Measurements from ENCODE around the gene MVK.
A peak's percentile ranks its signal among the peaks of the same experiment; 100 is the strongest.
"Not testable (repeated sequence)": the region's sequence is repeated elsewhere in the genome, so short reads cannot be mapped to it uniquely, and the experiment has no call there.

MVK gene

DNA sequence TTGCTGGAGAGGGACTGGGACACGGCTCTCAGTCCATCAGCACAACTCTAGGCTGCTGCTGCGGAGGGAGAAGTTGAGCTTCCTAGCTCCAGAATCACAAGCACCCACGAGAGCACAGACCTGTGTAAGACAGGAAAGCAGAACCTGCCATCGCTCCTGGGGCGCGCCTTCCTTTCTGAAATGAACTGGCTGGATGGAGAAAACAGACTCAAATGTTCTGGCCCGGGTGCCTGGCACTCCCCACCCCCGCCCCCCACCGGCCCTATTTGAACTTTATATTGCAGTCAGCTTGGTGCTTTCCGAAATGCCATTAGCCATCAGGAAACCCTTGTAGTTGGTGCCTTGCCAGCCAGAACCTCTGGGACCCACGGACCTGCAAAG is 23.8 kb downstream of the MVK start:
- no peaks in the 10 kb centered on the region for H3K27me3 ChIP-seq (ENCODE audit: control insufficient read depth in 1 of 2, insufficient read depth in 2 of 2, low read length in 2 of 2)
- H3K4me3 ChIP-seq (ENCODE audit: low read length in 2 of 2) = no peak overlapping the region
- no peaks in the 10 kb centered on the region for H3K9me3 ChIP-seq (ENCODE audit: control insufficient read depth in 2 of 2, low read length in 2 of 2)
- no peak overlapping the region for H3K9ac ChIP-seq (ENCODE audit: low read length in 2 of 2)
- peaks cover 5% of the 10 kb centered on the region for H3K4me1 ChIP-seq (ENCODE audit: control insufficient read depth, insufficient read depth, low read length)
- H3K36me3 ChIP-seq (ENCODE audit: control insufficient read depth in 2 of 2, insufficient read depth in 2 of 2, low read length in 2 of 2) = peaks cover 0 to 7% of the 10 kb centered on the region in 2 donors
- no peak overlapping the region for H3K27ac ChIP-seq (ENCODE audit: low read length)

DNA sequence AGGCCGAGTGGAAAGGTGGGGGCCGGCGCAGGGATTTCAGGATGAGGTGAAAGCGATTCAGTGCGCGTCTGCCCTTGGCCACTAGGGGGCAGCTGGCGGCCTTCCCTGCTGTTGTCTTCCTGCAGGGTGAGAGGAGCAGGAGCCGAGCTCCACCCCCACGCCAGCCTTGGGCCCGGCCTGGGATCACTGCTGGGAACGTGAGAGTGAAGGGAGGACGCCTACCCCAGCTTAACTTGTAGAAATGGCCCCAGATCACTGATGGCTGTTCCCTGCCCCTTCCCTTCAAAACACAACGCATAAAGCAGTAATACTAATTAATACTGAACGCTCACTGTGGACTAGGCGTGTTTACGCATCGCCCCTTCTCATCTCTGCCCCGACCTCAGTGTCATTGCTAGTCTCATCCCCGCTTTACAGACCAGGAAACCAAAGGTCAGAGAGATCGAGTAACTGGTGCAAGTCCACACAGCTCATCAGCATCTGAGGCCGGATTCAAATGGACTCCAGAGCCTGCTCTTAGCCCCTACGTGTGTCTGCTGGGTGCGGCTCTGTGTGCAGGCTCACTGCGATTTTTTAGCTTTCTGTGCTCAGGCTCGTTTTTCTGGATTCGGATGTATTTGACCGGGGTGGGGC is 24.3 kb downstream of the MVK start:
- Histone ChIP-seq H3K4me3 (ENCODE audit: low read length in 2 of 2) (no peak overlapping the region), H3K9ac (ENCODE audit: low read length in 2 of 2) (peak overlapping the region in 1 of 2 donors; percentile 29), H3K36me3 (ENCODE audit: control insufficient read depth in 2 of 2, insufficient read depth in 2 of 2, low read length in 2 of 2) (peaks cover 0 to 7% of the 10 kb centered on the region in 2 donors), H3K4me1 (ENCODE audit: control insufficient read depth, insufficient read depth, low read length) (peaks cover 5% of the 10 kb centered on the region), H3K9me3 (ENCODE audit: control insufficient read depth in 2 of 2, low read length in 2 of 2) (no peaks in the 10 kb centered on the region), H3K27ac (ENCODE audit: low read length) (no peak overlapping the region), H3K27me3 (ENCODE audit: control insufficient read depth in 1 of 2, insufficient read depth in 2 of 2, low read length in 2 of 2) (no peaks in the 10 kb centered on the region)

GRCh38 chr12:109598428-109598854 is 24.8 kb downstream of the MVK start:
- Histone ChIP-seq H3K27me3 (ENCODE audit: control insufficient read depth in 1 of 2, insufficient read depth in 2 of 2, low read length in 2 of 2) (no peaks in the 10 kb centered on the region), H3K4me3 (ENCODE audit: low read length in 2 of 2) (no peak overlapping the region), H3K36me3 (ENCODE audit: control insufficient read depth in 2 of 2, insufficient read depth in 2 of 2, low read length in 2 of 2) (peaks cover 0 to 7% of the 10 kb centered on the region in 2 donors), H3K9me3 (ENCODE audit: control insufficient read depth in 2 of 2, low read length in 2 of 2) (no peaks in the 10 kb centered on the region), H3K27ac (ENCODE audit: low read length) (no peak overlapping the region), H3K9ac (ENCODE audit: low read length in 2 of 2) (no peak overlapping the region), H3K4me1 (ENCODE audit: control insufficient read depth, insufficient read depth, low read length) (peaks cover 5% of the 10 kb centered on the region)

DNA sequence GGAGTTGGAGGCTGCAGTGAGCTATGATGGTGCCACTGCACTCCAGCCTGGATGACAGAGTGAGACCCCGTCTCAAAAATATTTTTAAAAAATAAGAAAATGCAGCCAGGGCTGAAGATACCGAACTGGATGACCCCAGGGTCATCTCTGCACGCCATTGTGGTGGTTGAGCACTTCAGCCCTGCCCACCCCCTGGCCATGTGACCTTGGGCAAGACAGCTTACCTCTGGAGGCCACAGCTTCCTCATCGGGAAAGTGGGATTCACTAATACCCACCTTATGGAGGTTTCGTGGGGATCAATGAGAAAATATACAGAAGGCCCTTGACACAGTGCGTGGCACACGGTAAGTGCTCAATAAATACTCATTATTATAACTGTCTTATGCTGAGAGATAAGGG is 25.5 kb downstream of the MVK start:
- H3K36me3 ChIP-seq (ENCODE audit: control insufficient read depth in 2 of 2, insufficient read depth in 2 of 2, low read length in 2 of 2) = peaks cover 0 to 7% of the 10 kb centered on the region in 2 donors
- no peaks in the 10 kb centered on the region for H3K27me3 ChIP-seq (ENCODE audit: control insufficient read depth in 1 of 2, insufficient read depth in 2 of 2, low read length in 2 of 2)
- no peak overlapping the region for H3K4me3 ChIP-seq (ENCODE audit: low read length in 2 of 2)
- H3K4me1 ChIP-seq (ENCODE audit: control insufficient read depth, insufficient read depth, low read length) = peaks cover 5% of the 10 kb centered on the region
- H3K9ac ChIP-seq (ENCODE audit: low read length in 2 of 2) = no peak overlapping the region
- H3K27ac ChIP-seq (ENCODE audit: low read length) = no peak overlapping the region
- no peaks in the 10 kb centered on the region for H3K9me3 ChIP-seq (ENCODE audit: control insufficient read depth in 2 of 2, low read length in 2 of 2)

DNA sequence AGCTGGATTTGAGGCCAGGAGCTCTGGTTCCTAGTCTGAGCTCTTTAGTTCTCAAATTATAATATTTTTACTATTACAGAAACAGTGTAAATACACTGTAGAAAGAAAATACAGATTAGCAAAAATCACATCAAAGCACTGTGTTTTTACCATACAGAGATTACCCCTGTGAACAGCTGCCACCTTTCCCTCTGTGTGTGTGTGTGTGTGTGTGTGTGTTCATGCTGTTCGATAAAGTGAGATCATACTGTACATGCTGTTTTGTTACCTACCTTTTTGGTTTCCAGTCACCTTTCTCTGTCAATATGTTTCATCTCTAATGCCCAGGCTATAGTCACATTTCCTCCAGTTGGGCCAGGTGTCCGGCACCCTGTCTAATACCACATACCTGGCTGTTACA is 26.9 kb downstream of the MVK start:
- H3K27ac ChIP-seq (ENCODE audit: low read length) = no peak overlapping the region
- no peak overlapping the region for H3K9ac ChIP-seq (ENCODE audit: low read length in 2 of 2)
- no peaks in the 10 kb centered on the region for H3K9me3 ChIP-seq (ENCODE audit: control insufficient read depth in 2 of 2, low read length in 2 of 2)
- no peaks in the 10 kb centered on the region for H3K27me3 ChIP-seq (ENCODE audit: control insufficient read depth in 1 of 2, insufficient read depth in 2 of 2, low read length in 2 of 2)
- H3K36me3 ChIP-seq (ENCODE audit: control insufficient read depth in 2 of 2, insufficient read depth in 2 of 2, low read length in 2 of 2) = no peaks in the 10 kb centered on the region
- H3K4me3 ChIP-seq (ENCODE audit: low read length in 2 of 2) = no peak overlapping the region
- H3K4me1 ChIP-seq (ENCODE audit: control insufficient read depth, insufficient read depth, low read length) = peaks cover 5% of the 10 kb centered on the region

DNA sequence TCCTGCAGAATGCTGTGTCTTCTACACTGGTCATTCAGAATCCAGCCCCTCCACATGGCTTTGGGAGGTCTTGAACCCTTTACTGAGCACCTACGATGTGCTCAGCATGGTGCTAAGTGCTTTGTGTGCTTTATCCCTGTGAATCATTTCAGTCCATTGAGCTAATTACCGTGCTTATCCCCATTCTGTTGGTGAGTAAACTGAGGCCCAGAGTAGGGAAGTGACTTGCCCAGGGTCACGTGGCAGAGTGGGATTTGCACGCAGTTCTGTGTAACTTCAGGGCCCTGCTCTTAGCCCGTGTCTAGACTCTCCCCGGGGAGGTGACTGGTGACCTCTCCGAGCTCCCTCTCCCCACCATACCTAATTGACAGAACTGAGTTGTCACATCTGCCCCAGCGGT is 27.4 kb downstream of the MVK start:
- H3K9ac ChIP-seq (ENCODE audit: low read length in 2 of 2) = no peak overlapping the region
- H3K9me3 ChIP-seq (ENCODE audit: control insufficient read depth in 2 of 2, low read length in 2 of 2) = no peaks in the 10 kb centered on the region
- no peaks in the 10 kb centered on the region for H3K36me3 ChIP-seq (ENCODE audit: control insufficient read depth in 2 of 2, insufficient read depth in 2 of 2, low read length in 2 of 2)
- no peaks in the 10 kb centered on the region for H3K27me3 ChIP-seq (ENCODE audit: control insufficient read depth in 1 of 2, insufficient read depth in 2 of 2, low read length in 2 of 2)
- H3K4me3 ChIP-seq (ENCODE audit: low read length in 2 of 2) = no peak overlapping the region
- peaks cover 5% of the 10 kb centered on the region for H3K4me1 ChIP-seq (ENCODE audit: control insufficient read depth, insufficient read depth, low read length)
- H3K27ac ChIP-seq (ENCODE audit: low read length) = no peak overlapping the region

DNA sequence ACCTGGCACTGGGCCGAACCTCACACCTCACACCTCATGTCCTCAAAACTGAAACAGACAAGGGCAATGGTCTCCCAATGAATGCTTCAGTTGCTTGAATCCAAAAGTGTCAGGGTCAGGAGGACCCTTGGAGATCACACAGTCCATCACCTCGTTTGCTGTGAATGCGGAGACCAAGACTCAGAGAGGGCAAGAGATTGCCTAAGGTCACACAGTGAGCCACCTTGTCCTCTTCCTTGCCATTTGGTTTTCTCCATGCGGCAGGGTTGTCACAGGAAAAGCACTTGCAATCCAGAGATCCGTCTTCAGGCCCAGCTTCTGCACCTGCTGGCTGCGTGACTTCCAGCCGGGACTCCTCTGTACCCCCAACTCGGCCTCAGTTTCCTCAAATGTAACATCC is 28.0 kb downstream of the MVK start:
- no peaks in the 10 kb centered on the region for H3K36me3 ChIP-seq (ENCODE audit: control insufficient read depth in 2 of 2, insufficient read depth in 2 of 2, low read length in 2 of 2)
- H3K9ac ChIP-seq (ENCODE audit: low read length in 2 of 2) = no peak overlapping the region
- H3K4me3 ChIP-seq (ENCODE audit: low read length in 2 of 2) = no peak overlapping the region
- peaks cover 4 to 5% of the 10 kb centered on the region in 2 donors for H3K27me3 ChIP-seq (ENCODE audit: control insufficient read depth in 1 of 2, insufficient read depth in 2 of 2, low read length in 2 of 2)
- no peak overlapping the region for H3K27ac ChIP-seq (ENCODE audit: low read length)
- H3K4me1 ChIP-seq (ENCODE audit: control insufficient read depth, insufficient read depth, low read length) = peaks cover 9% of the 10 kb centered on the region
- no peaks in the 10 kb centered on the region for H3K9me3 ChIP-seq (ENCODE audit: control insufficient read depth in 2 of 2, low read length in 2 of 2)

DNA sequence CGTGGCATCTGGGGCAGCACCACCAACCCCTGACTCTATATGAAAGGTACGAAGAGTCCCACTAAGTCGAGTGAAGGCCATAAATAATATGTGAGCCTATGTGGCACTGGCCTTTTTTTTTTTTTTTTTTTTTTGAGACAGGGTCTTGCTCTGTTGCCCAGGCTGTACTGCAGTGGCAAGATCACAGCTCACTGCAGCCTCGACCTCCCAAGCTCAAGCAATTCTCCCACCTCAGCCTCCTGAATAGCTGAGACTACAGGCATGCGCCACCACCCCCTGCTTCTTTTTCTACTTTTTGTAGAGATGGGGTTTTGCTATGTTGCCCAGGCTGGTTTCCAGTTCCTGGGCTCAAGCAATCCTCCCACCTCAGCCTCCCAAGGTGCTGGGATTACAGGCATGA is 28.5 kb downstream of the MVK start:
- not testable (repeated sequence) for H3K27ac ChIP-seq (ENCODE audit: low read length); H3K4me3 ChIP-seq (ENCODE audit: low read length in 2 of 2); H3K9me3 ChIP-seq (ENCODE audit: control insufficient read depth in 2 of 2, low read length in 2 of 2); H3K9ac ChIP-seq (ENCODE audit: low read length in 2 of 2); H3K27me3 ChIP-seq (ENCODE audit: control insufficient read depth in 1 of 2, insufficient read depth in 2 of 2, low read length in 2 of 2); H3K36me3 ChIP-seq (ENCODE audit: control insufficient read depth in 2 of 2, insufficient read depth in 2 of 2, low read length in 2 of 2)
- H3K4me1 ChIP-seq (ENCODE audit: control insufficient read depth, insufficient read depth, low read length) = peaks cover 13% of the 10 kb centered on the region

GRCh38 chr12:109604132-109604585 is 30.6 kb downstream of the MVK start:
- no peaks in the 10 kb centered on the region for H3K9me3 ChIP-seq (ENCODE audit: control insufficient read depth in 2 of 2, low read length in 2 of 2)
- H3K4me1 ChIP-seq (ENCODE audit: control insufficient read depth, insufficient read depth, low read length) = peaks cover 7% of the 10 kb centered on the region
- H3K4me3 ChIP-seq (ENCODE audit: low read length in 2 of 2) = no peak overlapping the region
- no peak overlapping the region for H3K27ac ChIP-seq (ENCODE audit: low read length)
- no peak overlapping the region for H3K9ac ChIP-seq (ENCODE audit: low read length in 2 of 2)
- H3K36me3 ChIP-seq (ENCODE audit: control insufficient read depth in 2 of 2, insufficient read depth in 2 of 2, low read length in 2 of 2) = no peaks in the 10 kb centered on the region
- peaks cover 16 to 18% of the 10 kb centered on the region in 2 donors for H3K27me3 ChIP-seq (ENCODE audit: control insufficient read depth in 1 of 2, insufficient read depth in 2 of 2, low read length in 2 of 2)

- H3K27me3 ChIP-seq (ENCODE audit: control insufficient read depth in 1 of 2, insufficient read depth in 2 of 2, low read length in 2 of 2) = peaks cover 19 to 24% of the 10 kb centered on the region in 2 donors
- no peaks in the 10 kb centered on the region for H3K36me3 ChIP-seq (ENCODE audit: control insufficient read depth in 2 of 2, insufficient read depth in 2 of 2, low read length in 2 of 2)
Observed at GRCh38 chr12:109605016-109605415, 31.4 kb downstream of the MVK start.

GRCh38 chr12:109605599-109606228 is 32.1 kb downstream of the MVK start:
- peaks cover 23 to 26% of the 10 kb centered on the region in 2 donors for H3K27me3 ChIP-seq (ENCODE audit: control insufficient read depth in 1 of 2, insufficient read depth in 2 of 2, low read length in 2 of 2)
- no peak overlapping the region for H3K9ac ChIP-seq (ENCODE audit: low read length in 2 of 2)
- no peak overlapping the region for H3K27ac ChIP-seq (ENCODE audit: low read length)
- no peak overlapping the region for H3K4me3 ChIP-seq (ENCODE audit: low read length in 2 of 2)
- H3K4me1 ChIP-seq (ENCODE audit: control insufficient read depth, insufficient read depth, low read length) = peaks cover 7% of the 10 kb centered on the region
- no peaks in the 10 kb centered on the region for H3K9me3 ChIP-seq (ENCODE audit: control insufficient read depth in 2 of 2, low read length in 2 of 2)
- no peaks in the 10 kb centered on the region for H3K36me3 ChIP-seq (ENCODE audit: control insufficient read depth in 2 of 2, insufficient read depth in 2 of 2, low read length in 2 of 2)

More at GRCh38 chr12:109605016-109605415, 31.4 kb downstream of the MVK start:
- Histone ChIP-seq H3K27ac (ENCODE audit: low read length) (no peak overlapping the region), H3K9ac (ENCODE audit: low read length in 2 of 2) (no peak overlapping the region), H3K4me3 (ENCODE audit: low read length in 2 of 2) (no peak overlapping the region), H3K9me3 (ENCODE audit: control insufficient read depth in 2 of 2, low read length in 2 of 2) (no peaks in the 10 kb centered on the region), H3K4me1 (ENCODE audit: control insufficient read depth, insufficient read depth, low read length) (peaks cover 7% of the 10 kb centered on the region)

All from stomach smooth muscle (tissue), 2 donors.